Astrocyte (in vitro differentiated cells and primary cell): ENCODE measurements around the gene FLACC1. TPM values are rescaled to one million over a fixed set of nuclear protein-coding genes. Genes with fewer than 3 reads are reported as not detected.

Experiments used
- DNase-seq: peaks from one replicate; pipeline ENCODE4 v3.0.0-alpha.2; 2010; ENCODE audit warnings: low read depth
- FAIRE-seq: peaks from 2 replicates; lab custom pipeline; 2011; peaks lifted over from hg19 to GRCh38; lab: Jason Lieb, UNC
- H2AFZ ChIP-seq: 2 replicates; pipeline ENCODE4 v1.6.0; 2012; ENCODE audit warnings: low read depth, low read length, inconsistent platforms
- H3K27ac ChIP-seq: 2 replicates; pipeline ENCODE4 v1.5.1; 2011; ENCODE audit warnings: low read depth, low read length, inconsistent platforms
- H3K27me3 ChIP-seq: 2 replicates; pipeline ENCODE4 v1.6.0; 2011; ENCODE audit warnings: low read length, inconsistent platforms; ENCODE audit not compliant: insufficient read depth
- H3K36me3 ChIP-seq: 2 replicates; pipeline ENCODE4 v1.5.1; 2011; ENCODE audit warnings: low read length, inconsistent platforms; ENCODE audit not compliant: insufficient read depth
- H3K4me1 ChIP-seq: 2 replicates; pipeline ENCODE4 v1.5.1; 2011; ENCODE audit warnings: low read length, inconsistent platforms; ENCODE audit not compliant: insufficient read depth
- H3K4me2 ChIP-seq: 2 replicates; pipeline ENCODE4 v1.6.0; 2012; ENCODE audit warnings: low read length, inconsistent platforms
- H3K4me3 ChIP-seq: 2 replicates; pipeline ENCODE4 v1.5.1; 2011; ENCODE audit warnings: low read depth, mild to moderate bottlenecking, low read length, inconsistent platforms; ENCODE audit not compliant: insufficient read depth
- H3K79me2 ChIP-seq: 2 replicates; pipeline ENCODE4 v1.6.0; 2012; ENCODE audit warnings: mild to moderate bottlenecking, low read length, inconsistent platforms; ENCODE audit not compliant: insufficient read depth
- H3K9ac ChIP-seq: 2 replicates; pipeline ENCODE4 v1.6.0; 2012; ENCODE audit warnings: mild to moderate bottlenecking, low read length, inconsistent platforms
- H3K9me3 ChIP-seq: 2 replicates; pipeline ENCODE4 v1.5.1; 2012; ENCODE audit warnings: low read depth, mild to moderate bottlenecking, low read length, inconsistent platforms; ENCODE audit not compliant: insufficient read depth
- H4K20me1 ChIP-seq: 2 replicates; pipeline ENCODE4 v1.6.0; 2012; ENCODE audit warnings: low read length, inconsistent platforms; ENCODE audit not compliant: insufficient read depth
- H3K27ac Mint-ChIP-seq: one replicate; pipeline ENCODE4 v1.8.0; 2021; ENCODE audit warnings: mild to moderate bottlenecking, mixed read lengths; ENCODE audit not compliant: unreplicated experiment
- H3K27me3 Mint-ChIP-seq: one replicate; pipeline ENCODE4 v1.8.0; 2021; ENCODE audit warnings: low read depth, mixed read lengths; ENCODE audit not compliant: unreplicated experiment
- H3K36me3 Mint-ChIP-seq: one replicate; pipeline ENCODE4 v1.8.0; 2021; ENCODE audit warnings: low read depth, mixed read lengths; ENCODE audit not compliant: unreplicated experiment
- H3K4me1 Mint-ChIP-seq: one replicate; pipeline ENCODE4 v1.8.0; 2021; ENCODE audit warnings: low read depth, mixed read lengths; ENCODE audit not compliant: unreplicated experiment
- H3K4me3 Mint-ChIP-seq: one replicate; pipeline ENCODE4 v1.8.0; 2021; ENCODE audit warnings: mild to moderate bottlenecking, moderate library complexity, mixed read lengths; ENCODE audit not compliant: unreplicated experiment
- H3K9me3 Mint-ChIP-seq: one replicate; pipeline ENCODE4 v1.8.0; 2021; ENCODE audit warnings: mild to moderate bottlenecking, mixed read lengths; ENCODE audit not compliant: unreplicated experiment
- EZH2 ChIP-seq: IDR thresholded peaks from 2 replicates; pipeline ENCODE4 v1.6.1; 2012; ENCODE audit warnings: mild to moderate bottlenecking, low read length, inconsistent platforms; ENCODE audit not compliant: insufficient read depth
- total RNA-seq: library from RNA; stranded (reverse); gene quantifications from 2 replicates; pipeline ENCODE4 v1.2.1, GENCODE V29; 2021
- TF ChIP-seq, protein P1 (sequence below): IDR thresholded peaks from 2 replicates; pipeline ENCODE4 v1.5.1; 2011; ENCODE audit warnings: low read depth, mild to moderate bottlenecking, inconsistent platforms, low read length, moderate library complexity; ENCODE audit not compliant: insufficient read depth

FLACC1 gene
- total RNA-seq, 1 donor from 2014 or later, result 2.2 TPM

DNA sequence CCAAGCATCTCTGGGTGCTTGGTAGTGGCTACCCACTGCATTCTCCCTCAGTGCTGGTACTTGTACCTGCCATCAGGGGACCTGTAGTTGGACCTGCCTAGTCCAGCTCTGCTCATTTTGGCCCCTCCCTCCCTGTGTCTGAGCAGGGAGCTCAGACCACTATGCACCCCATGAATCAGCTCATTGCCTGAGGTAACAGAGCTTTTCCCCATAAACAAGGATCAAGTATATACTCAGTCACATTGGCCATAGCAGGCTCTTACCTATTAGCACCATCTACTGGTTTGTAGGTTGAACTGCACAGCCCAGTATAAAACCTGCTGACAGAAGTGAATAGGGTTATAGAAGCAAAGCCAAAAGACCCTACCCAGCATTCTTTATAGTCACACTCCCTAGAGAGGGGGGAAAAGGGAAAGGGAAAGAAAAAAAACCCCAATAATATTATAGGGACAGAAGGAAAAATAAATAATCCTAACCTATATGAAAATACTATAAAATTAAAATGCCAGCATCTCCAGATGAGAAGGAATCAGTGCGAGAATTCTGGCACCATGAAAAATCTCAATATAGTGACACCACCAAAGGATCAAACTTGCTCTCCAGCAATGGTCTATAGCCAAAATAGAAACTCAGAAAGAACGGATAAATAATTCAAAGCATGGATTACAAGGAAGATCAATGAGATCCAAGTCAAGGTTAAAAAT is 6.9 kb upstream of the FLACC1 start:
- H3K4me1 Mint-ChIP-seq, result peaks cover 4% of the 10 kb centered on the region
- no peaks in the 10 kb centered on the region for H4K20me1 ChIP-seq
- H3K4me3 Mint-ChIP-seq, result no peak overlapping the region
- H3K36me3 Mint-ChIP-seq, result peaks cover 60% of the 10 kb centered on the region
- DNase-seq, result peak; percentile 25
- H3K79me2 ChIP-seq, result no peaks in the 10 kb centered on the region
- no peaks in the 10 kb centered on the region for H3K4me1 ChIP-seq
- H3K4me2 ChIP-seq, result no peak overlapping the region
- no peak for TF ChIP-seq EZH2
- TF ChIP-seq, protein P1, sequence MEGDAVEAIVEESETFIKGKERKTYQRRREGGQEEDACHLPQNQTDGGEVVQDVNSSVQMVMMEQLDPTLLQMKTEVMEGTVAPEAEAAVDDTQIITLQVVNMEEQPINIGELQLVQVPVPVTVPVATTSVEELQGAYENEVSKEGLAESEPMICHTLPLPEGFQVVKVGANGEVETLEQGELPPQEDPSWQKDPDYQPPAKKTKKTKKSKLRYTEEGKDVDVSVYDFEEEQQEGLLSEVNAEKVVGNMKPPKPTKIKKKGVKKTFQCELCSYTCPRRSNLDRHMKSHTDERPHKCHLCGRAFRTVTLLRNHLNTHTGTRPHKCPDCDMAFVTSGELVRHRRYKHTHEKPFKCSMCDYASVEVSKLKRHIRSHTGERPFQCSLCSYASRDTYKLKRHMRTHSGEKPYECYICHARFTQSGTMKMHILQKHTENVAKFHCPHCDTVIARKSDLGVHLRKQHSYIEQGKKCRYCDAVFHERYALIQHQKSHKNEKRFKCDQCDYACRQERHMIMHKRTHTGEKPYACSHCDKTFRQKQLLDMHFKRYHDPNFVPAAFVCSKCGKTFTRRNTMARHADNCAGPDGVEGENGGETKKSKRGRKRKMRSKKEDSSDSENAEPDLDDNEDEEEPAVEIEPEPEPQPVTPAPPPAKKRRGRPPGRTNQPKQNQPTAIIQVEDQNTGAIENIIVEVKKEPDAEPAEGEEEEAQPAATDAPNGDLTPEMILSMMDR, result peak; percentile 86
- no peak overlapping the region for H3K27ac Mint-ChIP-seq
- no peak overlapping the region for H3K9ac ChIP-seq
- no peaks in the 10 kb centered on the region for H3K27me3 Mint-ChIP-seq
- H3K27me3 ChIP-seq, result no peaks in the 10 kb centered on the region
- peaks cover 7% of the 10 kb centered on the region for H3K36me3 ChIP-seq
- H3K4me3 ChIP-seq, result no peak overlapping the region
- H3K27ac ChIP-seq, result no peak overlapping the region
- H3K9me3 ChIP-seq, result peaks cover 6% of the 10 kb centered on the region
- FAIRE-seq, result no peak
- H2AFZ ChIP-seq, result no peak overlapping the region
- peaks cover 22% of the 10 kb centered on the region for H3K9me3 Mint-ChIP-seq

- H4K20me1 ChIP-seq, result no peaks in the 10 kb centered on the region
- no peak overlapping the region for H3K4me3 Mint-ChIP-seq
- H3K27me3 ChIP-seq, result no peaks in the 10 kb centered on the region
- peaks cover 51% of the 10 kb centered on the region for H3K36me3 Mint-ChIP-seq
- no peaks in the 10 kb centered on the region for H3K27me3 Mint-ChIP-seq
- H2AFZ ChIP-seq, result no peak overlapping the region
- no peaks in the 10 kb centered on the region for H3K79me2 ChIP-seq
- H3K4me2 ChIP-seq, result no peak overlapping the region
- TF ChIP-seq, protein P1, result no peak
- no peak for TF ChIP-seq EZH2
- no peak for FAIRE-seq
- peaks cover 12% of the 10 kb centered on the region for H3K9me3 Mint-ChIP-seq
- H3K27ac ChIP-seq, result no peak overlapping the region
- H3K9ac ChIP-seq, result no peak overlapping the region
- no peaks in the 10 kb centered on the region for H3K4me1 ChIP-seq
- H3K4me1 Mint-ChIP-seq, result peaks cover 6% of the 10 kb centered on the region
- H3K9me3 ChIP-seq, result peaks cover 6% of the 10 kb centered on the region
- H3K27ac Mint-ChIP-seq, result no peak overlapping the region
- H3K4me3 ChIP-seq, result no peak overlapping the region
- DNase-seq, result peak; percentile 21
- peaks cover 7% of the 10 kb centered on the region for H3K36me3 ChIP-seq
These were observed 5.3 kb upstream of the FLACC1 start for GRCh38 chr2:201362396-201362795.

GRCh38 chr2:201361078-201361733 is 4.1 kb upstream of the FLACC1 start:
- FAIRE-seq, result no peak
- no peaks in the 10 kb centered on the region for H3K27me3 Mint-ChIP-seq

More at GRCh38 chr2:201361078-201361733, 4.1 kb upstream of the FLACC1 start:
- Mint-ChIP-seq H3K4me3 (no peak overlapping the region), H3K27ac (no peak overlapping the region), H3K4me1 (peaks cover 6% of the 10 kb centered on the region), H3K36me3 (peaks cover 42% of the 10 kb centered on the region), H3K9me3 (peaks cover 7% of the 10 kb centered on the region)
- Histone ChIP-seq H4K20me1 (no peaks in the 10 kb centered on the region), H2AFZ (no peak overlapping the region), H3K4me2 (no peak overlapping the region), H3K4me3 (no peak overlapping the region), H3K9me3 (peaks cover 6% of the 10 kb centered on the region), H3K36me3 (peaks cover 7% of the 10 kb centered on the region), H3K27me3 (no peaks in the 10 kb centered on the region), H3K4me1 (no peaks in the 10 kb centered on the region), H3K27ac (no peak overlapping the region), H3K79me2 (no peaks in the 10 kb centered on the region), H3K9ac (no peak overlapping the region)
- TF ChIP-seq, protein P1, result no peak
- DNase-seq, result no peak
